Fibroblast of lung (primary cell): ENCODE data around the gene PCSK5. TPM values are rescaled to one million over a fixed set of nuclear protein-coding genes. Genes with fewer than 3 reads are reported as not detected.

Experiments
- DNase-seq, 2 donors: peaks; one replicate each; pipeline versions ENCODE4 v3.0.0 to v3.0.0-alpha.2; 2010; ENCODE audit warnings: low read depth in 2 of 2
- H2AFZ ChIP-seq: 2 replicates; pipeline ENCODE4 v1.5.1; 2012; ENCODE audit warnings: low read length, control low read depth, inconsistent platforms
- H3K27ac ChIP-seq: 2 replicates; pipeline ENCODE4 v1.5.1; 2011; ENCODE audit warnings: low read length, control low read depth; ENCODE audit not compliant: insufficient read depth
- H3K27me3 ChIP-seq: 2 replicates; pipeline ENCODE4 v1.5.1; 2011; ENCODE audit warnings: mild to moderate bottlenecking, low read length; ENCODE audit not compliant: control insufficient read depth, insufficient read depth
- H3K36me3 ChIP-seq: 2 replicates; pipeline ENCODE4 v1.5.1; 2011; ENCODE audit warnings: low read length; ENCODE audit not compliant: control insufficient read depth, insufficient read depth
- H3K4me1 ChIP-seq: 2 replicates; pipeline ENCODE4 v1.5.1; 2011; ENCODE audit warnings: low read length; ENCODE audit not compliant: control insufficient read depth, insufficient read depth; ENCODE audit errors: extremely low read depth
- H3K4me2 ChIP-seq: 2 replicates; pipeline ENCODE4 v1.5.1; 2011; ENCODE audit warnings: low read length, control low read depth; ENCODE audit not compliant: insufficient read depth; ENCODE audit errors: extremely low read depth
- H3K4me3 ChIP-seq, 4 experiments: fragments of 200-600 bp in 1 of 4; sonication (generic) in 1 of 4; replicated peaks in 1 of 4; 2 replicates each; pipeline ENCODE4 v1.5.1; 2011 to 2016; ENCODE audit warnings: low read length in 4 of 4, low read depth in 3 of 4, mild to moderate bottlenecking in 3 of 4, control low read depth in 2 of 4, inconsistent platforms in 1 of 4, mixed read lengths in 1 of 4; ENCODE audit not compliant: insufficient read depth in 1 of 4; ENCODE audit errors: control extremely low read depth in 1 of 4
- H3K79me2 ChIP-seq: 2 replicates; pipeline ENCODE4 v1.5.1; 2012; ENCODE audit warnings: mild to moderate bottlenecking, low read length, inconsistent platforms; ENCODE audit not compliant: control insufficient read depth, insufficient read depth
- H3K9ac ChIP-seq: 2 replicates; pipeline ENCODE4 v1.5.1; 2011; ENCODE audit warnings: mild to moderate bottlenecking, low read length, control low read depth; ENCODE audit not compliant: insufficient read depth
- H3K9me3 ChIP-seq: 2 replicates; pipeline ENCODE4 v1.5.1; 2012; ENCODE audit warnings: low read depth, low read length; ENCODE audit not compliant: control insufficient read depth, insufficient read depth
- H4K20me1 ChIP-seq: 2 replicates; pipeline ENCODE4 v1.5.1; 2011; ENCODE audit warnings: low read length; ENCODE audit not compliant: control insufficient read depth, insufficient read depth; ENCODE audit errors: extremely low read depth
- EZH2 ChIP-seq: IDR thresholded peaks from 2 replicates; pipeline ENCODE4 v1.5.1; 2012; ENCODE audit warnings: low read length, control low read depth, mild to moderate bottlenecking; ENCODE audit errors: missing control alignments
- polyA plus RNA-seq, 2 donors: library from polyadenylated mRNA; depleted of rRNA in 1 of 2; stranded (reverse) in 1 of 2; unstranded in 1 of 2; fragments of >200 nt; gene quantifications; 2 replicates each; pipeline ENCODE4 v1.2.1, GENCODE V29; 2011 to 2012; ENCODE audit warnings: missing spikeins in 1 of 2
- total RNA-seq: library from RNA; depleted of rRNA; stranded (reverse); fragments of >200 nt; gene quantifications from 2 replicates; pipeline ENCODE4 v1.2.1, GENCODE V29; 2014
- TF ChIP-seq, protein P1 (sequence below), 2 donors: IDR thresholded peaks in 1 of 2; conservative IDR thresholded peaks in 1 of 2; 1 replicate in 1 of 2; 2 replicates in 1 of 2; pipeline ENCODE4 v1.5.1; 2011 to 2012; ENCODE audit warnings: low read length in 2 of 2, control low read depth in 1 of 2, inconsistent platforms in 1 of 2, low read depth in 1 of 2, mild to moderate bottlenecking in 1 of 2

The PCSK5 gene
- total and polyA plus RNA-seq, 2 donors (not counting 1 experiment from before 2014, with no cell fraction given), result 3.1 to 4.8 TPM

GRCh38 chr9:75983319-75984045 lies 93.0 kb downstream of the PCSK5 start:
- Histone ChIP-seq H3K27me3 (no peaks in the 10 kb centered on the region), H3K79me2 (no peaks in the 10 kb centered on the region), H3K4me2 (no peak overlapping the region), H3K9ac (no peak overlapping the region), H3K4me1 (no peaks in the 10 kb centered on the region), H3K9me3 (no peaks in the 10 kb centered on the region), H4K20me1 (no peaks in the 10 kb centered on the region), H3K27ac (no peak overlapping the region), H2AFZ (no peak overlapping the region), H3K36me3 (no peaks in the 10 kb centered on the region), H3K4me3 (no peak overlapping the region)
- DNase-seq, result no peak
- no peak for TF ChIP-seq EZH2
- TF ChIP-seq, protein P1, sequence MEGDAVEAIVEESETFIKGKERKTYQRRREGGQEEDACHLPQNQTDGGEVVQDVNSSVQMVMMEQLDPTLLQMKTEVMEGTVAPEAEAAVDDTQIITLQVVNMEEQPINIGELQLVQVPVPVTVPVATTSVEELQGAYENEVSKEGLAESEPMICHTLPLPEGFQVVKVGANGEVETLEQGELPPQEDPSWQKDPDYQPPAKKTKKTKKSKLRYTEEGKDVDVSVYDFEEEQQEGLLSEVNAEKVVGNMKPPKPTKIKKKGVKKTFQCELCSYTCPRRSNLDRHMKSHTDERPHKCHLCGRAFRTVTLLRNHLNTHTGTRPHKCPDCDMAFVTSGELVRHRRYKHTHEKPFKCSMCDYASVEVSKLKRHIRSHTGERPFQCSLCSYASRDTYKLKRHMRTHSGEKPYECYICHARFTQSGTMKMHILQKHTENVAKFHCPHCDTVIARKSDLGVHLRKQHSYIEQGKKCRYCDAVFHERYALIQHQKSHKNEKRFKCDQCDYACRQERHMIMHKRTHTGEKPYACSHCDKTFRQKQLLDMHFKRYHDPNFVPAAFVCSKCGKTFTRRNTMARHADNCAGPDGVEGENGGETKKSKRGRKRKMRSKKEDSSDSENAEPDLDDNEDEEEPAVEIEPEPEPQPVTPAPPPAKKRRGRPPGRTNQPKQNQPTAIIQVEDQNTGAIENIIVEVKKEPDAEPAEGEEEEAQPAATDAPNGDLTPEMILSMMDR (conservative IDR thresholded peaks at IDR 0.05 in 1 of 2, IDR thresholded peaks at IDR 0.05 in 1 of 2; ENCODE audit: low read depth in 1 of 2, low read length in 2 of 2), result no peak

DNA sequence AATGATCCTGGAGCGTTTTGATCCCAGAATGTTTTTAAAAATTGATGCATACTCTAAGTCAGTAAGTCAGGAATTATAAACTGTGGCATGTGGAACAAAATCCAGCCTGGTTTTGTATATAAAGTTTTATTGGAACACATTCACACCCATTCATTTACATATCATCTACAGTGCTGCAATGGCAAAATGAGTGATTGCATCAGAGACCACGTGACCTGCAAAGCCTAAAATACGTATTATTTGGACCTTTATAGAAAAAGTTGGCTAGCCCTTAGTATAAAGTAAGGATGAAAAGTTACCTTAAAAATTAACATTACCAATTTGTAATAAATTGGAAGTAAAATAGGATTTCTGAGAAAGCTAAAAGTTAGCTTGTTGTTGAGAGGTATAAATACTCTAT lies 95.0 kb downstream of the PCSK5 start:
- no peak for TF ChIP-seq EZH2
- TF ChIP-seq, protein P1 (conservative IDR thresholded peaks at IDR 0.05 in 1 of 2, IDR thresholded peaks at IDR 0.05 in 1 of 2; ENCODE audit: low read depth in 1 of 2, low read length in 2 of 2), result no peak
- Histone ChIP-seq H3K4me1 (no peaks in the 10 kb centered on the region), H3K9ac (no peak overlapping the region), H3K79me2 (no peaks in the 10 kb centered on the region), H3K4me2 (no peak overlapping the region), H3K9me3 (no peaks in the 10 kb centered on the region), H3K27ac (no peak overlapping the region), H4K20me1 (no peaks in the 10 kb centered on the region), H3K36me3 (no peaks in the 10 kb centered on the region), H2AFZ (no peak overlapping the region), H3K27me3 (no peaks in the 10 kb centered on the region), H3K4me3 (no peak overlapping the region)
- no peak for DNase-seq

GRCh38 chr9:75988663-75989062 lies 98.2 kb downstream of the PCSK5 start:
- no peak for DNase-seq
- no peak overlapping the region for H3K4me2 ChIP-seq
- no peaks in the 10 kb centered on the region for H3K9me3 ChIP-seq
- no peaks in the 10 kb centered on the region for H3K27me3 ChIP-seq
- no peak overlapping the region for H3K9ac ChIP-seq
- no peak overlapping the region for H2AFZ ChIP-seq
- TF ChIP-seq, protein P1 (conservative IDR thresholded peaks at IDR 0.05 in 1 of 2, IDR thresholded peaks at IDR 0.05 in 1 of 2; ENCODE audit: low read depth in 1 of 2, low read length in 2 of 2), result no peak
- no peak for TF ChIP-seq EZH2
- H3K4me3 ChIP-seq, result no peak overlapping the region
- H3K79me2 ChIP-seq, result no peaks in the 10 kb centered on the region
- H4K20me1 ChIP-seq, result no peaks in the 10 kb centered on the region
- no peaks in the 10 kb centered on the region for H3K4me1 ChIP-seq
- no peak overlapping the region for H3K27ac ChIP-seq
- no peaks in the 10 kb centered on the region for H3K36me3 ChIP-seq
